G401.6 (cell line): Measurements from ENCODE around the gene ANO8.

Experiments used
- FAIRE-seq: peaks from 2 replicates; lab custom pipeline; 2012; peaks lifted over from hg19 to GRCh38; lab: Jason Lieb, UNC

Gene ANO8

DNA sequence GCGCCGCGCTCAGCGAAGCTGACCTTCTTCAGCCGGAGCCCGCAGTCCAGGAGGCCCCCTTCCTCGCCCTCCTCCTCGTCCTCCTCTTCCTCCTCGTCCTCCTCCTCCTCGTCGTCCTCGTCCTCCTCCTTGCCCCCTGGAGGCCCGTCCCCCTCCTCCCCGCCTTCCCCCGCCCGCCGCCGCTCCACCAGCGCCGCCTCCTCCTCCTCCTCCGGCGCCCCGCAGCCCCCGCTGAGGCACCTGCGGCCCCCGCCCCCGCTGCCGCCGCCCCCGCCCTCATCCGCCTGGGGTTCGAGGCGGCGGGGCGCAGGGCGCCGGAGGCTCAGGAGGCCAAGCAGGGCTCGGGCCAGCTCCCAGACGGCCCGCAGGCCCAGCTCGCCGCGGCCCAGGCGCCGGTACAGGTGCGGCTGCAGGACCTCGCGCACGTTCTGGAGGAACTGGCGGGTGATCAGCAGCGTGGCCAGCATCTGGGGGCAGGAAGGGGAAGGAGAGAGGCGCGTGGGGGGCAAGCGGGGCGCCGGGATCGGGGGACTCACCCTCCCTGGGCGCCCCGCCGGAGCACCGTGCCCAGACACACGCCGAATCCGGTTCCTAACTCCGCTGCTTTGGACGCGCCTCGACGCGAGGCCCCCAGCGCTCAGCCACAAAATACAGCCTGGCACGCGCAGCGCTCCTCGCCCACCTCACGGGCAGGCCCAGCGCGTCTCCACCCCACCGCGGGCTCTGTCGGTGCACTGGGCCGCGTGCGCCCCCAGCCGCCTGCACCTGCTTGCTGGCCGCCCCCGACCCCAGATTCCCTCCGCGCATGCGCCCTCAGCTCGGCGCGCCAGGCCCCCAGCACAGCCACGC, 5.9 kb downstream of the ANO8 start:
- FAIRE-seq, result no peak

DNA sequence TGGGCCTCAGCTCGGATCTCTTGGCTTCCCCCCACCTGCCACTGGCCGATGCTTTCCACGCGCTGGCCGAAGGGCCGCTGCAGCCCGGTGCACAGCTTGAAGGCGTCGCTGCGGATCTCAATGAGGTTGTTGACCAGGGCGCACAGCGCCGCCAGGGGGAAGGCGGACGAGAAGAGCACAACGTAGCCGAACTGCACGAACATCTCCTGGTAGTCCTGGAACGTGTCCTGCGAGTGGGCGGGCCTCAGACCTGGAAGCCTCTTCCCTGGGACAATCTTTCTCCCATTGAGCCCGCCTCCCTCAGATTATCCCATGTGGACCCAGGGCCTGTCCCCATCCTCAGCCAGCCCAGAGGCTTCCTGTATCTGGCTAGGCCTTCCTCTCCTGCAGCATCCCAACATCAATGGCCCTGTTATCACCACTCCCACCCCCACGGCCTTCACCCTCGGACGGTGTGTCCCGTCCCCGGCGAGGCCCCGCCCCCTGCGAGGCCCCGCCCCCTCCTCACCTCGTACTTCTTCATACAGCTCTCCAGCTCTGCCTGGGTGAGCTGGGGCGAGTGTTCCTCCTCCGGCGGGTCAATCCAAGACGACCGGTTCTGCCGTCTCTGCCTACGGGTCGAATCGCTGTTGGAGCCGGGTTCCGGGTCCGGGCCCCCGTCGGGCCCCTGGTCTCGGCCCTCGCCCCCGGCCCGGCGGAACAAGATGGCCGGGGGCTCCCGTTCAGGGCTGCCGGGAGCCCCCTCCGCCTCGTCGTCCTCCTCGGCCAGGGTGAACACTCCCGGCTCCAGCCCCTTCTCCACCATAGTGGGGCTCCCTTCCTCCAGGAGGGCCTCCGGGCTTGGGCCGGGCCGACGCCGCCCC, 6.8 kb downstream of the ANO8 start:
- peak; percentile 78 for FAIRE-seq

DNA sequence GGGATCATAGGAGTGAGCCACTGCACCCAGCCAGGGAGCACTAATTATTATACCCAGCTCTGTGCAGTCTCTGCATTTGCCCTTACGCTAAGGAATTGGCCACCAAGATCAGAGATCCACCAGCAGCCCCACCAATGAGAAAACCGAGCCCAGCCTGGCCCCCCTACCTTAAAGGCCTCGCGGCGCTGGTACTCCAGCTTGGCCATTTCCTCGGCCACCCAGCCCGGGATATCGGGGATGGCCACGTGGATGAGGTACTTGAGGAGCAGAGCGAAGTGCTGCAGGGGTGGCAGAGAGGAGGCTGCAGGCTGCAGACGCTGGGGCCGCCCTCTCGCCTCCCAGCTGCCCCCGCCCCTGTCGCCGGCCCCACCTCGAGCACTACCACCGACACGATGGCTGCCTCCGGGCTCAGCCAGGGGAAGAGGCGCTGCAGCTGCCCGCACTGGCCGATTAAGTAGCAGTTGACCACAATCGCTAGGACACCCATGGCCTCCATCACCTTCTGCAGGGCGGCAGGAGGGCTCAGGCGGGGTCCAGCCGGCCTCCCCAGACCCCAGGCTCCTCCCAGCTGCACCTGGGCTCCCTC, 7.5 kb downstream of the ANO8 start:
- FAIRE-seq, result no peak

DNA sequence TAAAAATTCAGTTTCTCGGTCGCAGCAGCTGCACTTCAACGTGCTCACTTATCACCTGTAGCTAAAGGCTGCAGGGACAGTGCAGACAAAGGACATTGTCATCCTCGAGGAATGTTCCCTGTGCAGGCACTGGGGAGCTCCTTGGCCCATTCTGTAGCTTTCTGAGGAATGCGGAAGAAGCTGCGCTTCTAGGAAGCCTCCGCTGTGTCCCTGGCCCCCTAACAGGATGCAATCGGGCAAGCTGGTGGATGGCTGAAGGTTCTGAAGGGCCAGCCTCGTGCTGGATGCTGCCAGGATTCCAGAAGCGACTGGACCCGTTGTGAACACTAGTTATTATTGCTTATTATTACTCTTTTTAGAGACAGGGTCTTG, 8.1 kb downstream of the ANO8 start:
- FAIRE-seq, result no peak

DNA sequence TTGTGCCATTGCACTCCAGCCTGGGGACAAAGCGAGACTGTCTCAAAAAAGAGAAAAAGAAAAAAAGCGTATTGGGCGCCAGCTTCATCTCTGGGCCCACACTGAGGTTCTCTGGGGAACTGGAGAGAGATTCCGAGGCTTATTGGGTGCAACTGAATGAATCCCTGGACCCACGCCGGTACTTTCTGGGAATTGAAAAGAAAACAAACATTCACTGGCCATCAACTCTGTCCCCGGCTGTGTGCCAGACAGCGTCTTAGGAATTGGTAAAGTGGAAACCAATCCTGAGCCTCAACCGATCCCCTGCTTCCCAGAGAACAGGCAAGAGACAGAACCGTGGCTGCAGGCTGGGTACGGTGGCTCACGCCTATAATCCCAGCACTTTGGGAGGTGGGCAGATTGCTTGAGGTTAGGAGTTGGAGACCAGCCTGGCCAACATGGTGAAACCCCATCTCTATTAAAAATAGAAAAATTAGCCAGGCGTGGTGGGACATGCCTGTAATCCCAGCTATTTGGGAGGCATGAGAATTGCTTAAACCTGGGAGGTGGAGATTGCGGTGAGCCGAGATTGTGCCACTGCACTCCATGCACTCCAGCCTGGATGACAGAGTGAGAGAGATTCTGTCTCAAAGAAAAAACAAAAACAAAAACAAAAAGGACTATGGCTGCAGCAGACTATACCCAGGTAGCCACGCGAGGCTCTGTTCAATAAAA, 8.6 kb downstream of the ANO8 start:
- FAIRE-seq, result no peak

DNA sequence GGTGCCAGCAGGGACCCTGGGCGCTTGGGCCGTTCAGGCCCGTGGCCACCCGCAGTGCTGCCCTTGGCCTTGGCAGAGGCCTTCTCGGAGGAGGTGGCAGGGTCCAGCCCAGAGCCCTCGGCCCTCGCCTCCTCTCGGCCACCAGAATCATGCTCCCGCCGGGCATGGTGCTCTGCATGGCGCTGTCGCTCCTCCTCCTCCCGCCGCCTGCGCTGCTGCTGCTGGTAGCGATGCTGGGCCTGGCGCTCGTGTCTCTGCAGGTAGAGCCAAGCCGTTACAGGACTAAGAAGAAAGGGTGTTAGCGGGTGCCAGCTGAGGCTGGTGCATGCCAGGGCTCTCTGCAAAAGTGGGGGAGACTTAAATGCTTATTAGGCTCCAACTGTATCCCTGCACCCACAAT, 9.5 kb downstream of the ANO8 start:
- FAIRE-seq, result no peak

DNA sequence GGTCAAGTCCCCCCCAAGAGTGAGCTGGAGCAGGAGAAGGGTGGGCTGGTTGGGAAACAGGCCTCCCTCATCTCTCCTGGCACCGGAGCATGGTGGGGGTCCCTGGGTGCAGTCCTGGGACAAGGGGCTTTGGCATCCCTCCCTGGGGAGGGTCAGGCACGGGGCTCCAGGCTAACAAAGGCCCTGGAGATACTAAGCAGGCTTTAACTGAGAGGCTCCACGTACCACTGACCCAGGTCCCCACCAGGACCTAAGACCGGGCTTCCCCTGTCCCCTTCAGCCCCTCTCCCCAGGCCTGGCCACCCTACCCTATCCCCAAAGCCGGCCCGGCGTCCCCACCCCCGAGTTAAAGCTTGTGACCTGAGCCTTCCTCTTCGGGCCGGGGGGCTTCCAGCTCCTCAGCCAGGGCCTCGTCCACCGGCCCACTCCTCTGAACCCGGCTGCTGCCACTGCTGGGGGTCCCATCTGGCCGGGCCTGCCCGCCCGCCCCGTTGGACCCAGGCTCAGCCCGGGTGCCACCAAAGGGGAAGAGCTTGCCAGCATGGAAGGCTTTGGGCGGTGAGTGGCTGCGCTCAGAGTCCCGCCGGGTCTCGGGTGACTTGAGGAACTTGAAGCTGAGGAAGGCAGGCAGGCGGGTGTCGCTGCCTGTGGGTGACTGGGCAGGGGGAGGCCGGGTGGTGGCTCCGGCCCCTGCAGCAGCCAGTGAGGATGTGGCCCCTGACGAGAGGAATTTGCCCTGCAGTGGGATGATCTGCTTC, 10.1 kb downstream of the ANO8 start:
- FAIRE-seq, result no peak

DNA sequence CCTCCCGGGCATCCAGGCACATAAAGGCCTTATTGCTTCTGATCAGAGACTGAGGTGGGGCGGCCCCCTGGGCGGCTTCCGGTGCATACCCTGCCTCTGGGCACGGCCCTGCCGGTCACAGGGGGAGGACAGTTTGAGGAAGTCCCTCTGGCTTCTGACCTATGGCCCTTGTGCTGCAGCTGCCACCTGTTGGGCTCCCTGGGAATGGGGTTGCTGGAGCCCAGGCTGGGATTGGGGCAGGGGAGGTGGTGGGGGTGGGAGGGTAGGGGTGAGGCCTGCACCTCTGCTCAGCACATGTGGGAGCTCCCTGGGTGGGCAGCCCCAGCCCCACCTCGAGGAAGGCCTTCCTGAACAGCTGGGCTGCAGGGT, 10.7 kb downstream of the ANO8 start:
- no peak for FAIRE-seq

DNA sequence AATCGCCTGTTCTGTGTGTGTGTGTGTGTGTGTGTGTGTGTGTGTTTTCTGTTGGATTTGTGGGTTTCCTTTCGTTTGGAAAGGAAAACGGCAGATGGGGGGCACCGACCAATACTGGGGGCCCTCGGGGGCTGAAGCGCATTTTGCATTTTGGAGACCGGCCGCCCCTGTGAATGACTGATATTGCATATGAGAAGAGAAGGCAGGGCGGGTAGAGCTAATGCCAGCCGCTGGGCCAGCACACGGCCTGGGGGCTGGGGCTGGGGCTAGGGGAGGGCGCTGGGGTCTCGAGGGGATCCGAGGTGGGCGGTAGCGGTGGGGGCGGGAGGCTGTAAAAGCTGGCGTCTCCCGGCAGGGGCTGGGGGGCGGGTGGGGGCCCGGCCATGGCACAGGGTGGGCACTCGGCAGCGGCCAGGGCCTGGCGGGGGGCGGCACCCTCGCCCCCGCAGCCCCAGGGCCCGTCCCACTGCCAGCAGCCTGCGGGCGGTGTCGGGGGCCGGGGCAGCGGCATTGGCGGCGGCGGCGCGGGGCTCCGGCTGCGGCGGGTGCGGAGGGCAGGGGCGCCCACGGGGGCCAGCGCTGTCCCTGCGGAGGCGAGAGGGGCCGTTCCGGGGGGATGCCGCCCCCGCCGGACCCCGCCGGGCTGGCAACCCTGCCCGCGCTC, 11.2 kb downstream of the ANO8 start:
- FAIRE-seq, result no peak

DNA sequence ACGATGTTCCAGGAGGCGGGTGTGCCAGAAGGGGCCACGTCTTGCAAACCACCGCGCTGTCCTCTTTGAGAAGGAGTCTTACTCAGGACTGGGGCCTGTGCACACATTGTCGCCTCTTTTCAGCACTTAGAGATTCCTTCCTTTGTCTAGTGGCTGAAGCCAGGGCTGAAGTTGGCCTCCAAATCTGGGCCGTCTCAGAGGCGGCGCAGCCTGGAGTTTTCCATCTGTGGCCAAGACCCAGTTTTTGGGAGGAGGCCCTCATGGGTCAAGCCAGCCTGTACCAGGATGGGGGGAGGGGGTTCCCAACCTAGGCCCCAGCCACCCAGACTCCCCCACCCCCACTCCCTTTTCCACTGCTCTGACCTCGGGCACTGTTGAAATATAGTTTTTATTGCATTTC, 11.8 kb downstream of the ANO8 start:
- FAIRE-seq, result no peak

DNA sequence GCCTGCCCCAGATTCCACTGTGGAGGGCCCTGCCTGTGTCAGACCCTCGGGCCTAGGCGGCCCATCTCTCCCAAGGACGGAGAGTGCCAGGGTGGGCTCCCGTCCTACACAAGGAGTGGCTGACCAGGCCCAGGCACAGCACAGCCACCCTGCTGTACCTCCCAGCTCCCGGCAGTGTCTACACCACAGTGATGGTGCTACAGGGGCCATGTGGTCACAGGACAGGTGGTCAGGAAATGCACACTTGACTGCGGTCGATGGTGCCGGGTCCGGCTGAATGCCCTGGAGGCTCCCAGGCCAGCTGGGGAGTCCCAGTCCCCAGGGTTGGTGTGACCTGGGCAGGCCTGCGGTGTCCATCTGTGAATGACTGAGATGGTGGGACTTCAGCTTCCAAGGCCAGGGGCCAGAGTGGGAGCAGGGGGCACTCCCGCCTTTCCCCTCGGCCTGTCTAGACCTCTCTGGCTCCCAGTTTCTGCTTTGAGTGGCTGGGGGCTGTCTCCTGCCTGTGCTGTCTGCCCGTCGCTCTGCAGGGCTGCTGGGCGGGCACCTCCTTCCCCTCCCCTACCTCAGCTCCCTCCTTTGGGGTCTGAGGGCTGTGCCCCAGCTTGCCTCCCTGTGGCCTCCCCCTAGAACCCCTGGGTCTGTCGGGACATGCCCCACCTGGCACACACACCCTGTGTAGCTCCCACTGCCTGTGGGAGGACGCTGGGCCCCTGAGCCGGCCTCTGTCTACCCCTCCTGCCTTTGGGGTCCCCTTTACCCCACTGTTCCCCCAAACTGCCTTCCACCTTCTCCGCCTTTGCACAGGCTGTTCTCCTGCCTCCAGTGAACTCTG, 12.8 kb downstream of the ANO8 start:
- FAIRE-seq, result no peak

DNA sequence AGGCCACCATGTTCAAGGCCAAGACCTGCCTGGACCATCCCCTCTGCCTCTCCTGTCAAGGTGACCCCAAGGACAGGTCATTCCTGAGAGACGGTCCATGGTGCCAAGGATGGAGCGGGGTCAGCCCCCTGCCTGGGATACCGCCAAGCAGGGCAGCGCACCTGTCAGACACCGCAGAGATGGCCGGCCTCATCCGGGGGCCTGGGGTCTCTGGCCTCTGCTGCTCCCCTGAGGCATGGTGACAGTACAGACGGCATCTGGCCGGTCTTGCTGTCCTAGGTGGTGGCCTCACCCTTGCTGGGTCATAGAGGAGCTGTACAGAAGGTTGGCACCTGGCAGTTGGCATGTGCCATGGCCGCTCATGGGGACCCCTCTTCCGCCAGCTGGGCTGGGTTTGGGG, 14.2 kb downstream of the ANO8 start:
- no peak for FAIRE-seq

DNA sequence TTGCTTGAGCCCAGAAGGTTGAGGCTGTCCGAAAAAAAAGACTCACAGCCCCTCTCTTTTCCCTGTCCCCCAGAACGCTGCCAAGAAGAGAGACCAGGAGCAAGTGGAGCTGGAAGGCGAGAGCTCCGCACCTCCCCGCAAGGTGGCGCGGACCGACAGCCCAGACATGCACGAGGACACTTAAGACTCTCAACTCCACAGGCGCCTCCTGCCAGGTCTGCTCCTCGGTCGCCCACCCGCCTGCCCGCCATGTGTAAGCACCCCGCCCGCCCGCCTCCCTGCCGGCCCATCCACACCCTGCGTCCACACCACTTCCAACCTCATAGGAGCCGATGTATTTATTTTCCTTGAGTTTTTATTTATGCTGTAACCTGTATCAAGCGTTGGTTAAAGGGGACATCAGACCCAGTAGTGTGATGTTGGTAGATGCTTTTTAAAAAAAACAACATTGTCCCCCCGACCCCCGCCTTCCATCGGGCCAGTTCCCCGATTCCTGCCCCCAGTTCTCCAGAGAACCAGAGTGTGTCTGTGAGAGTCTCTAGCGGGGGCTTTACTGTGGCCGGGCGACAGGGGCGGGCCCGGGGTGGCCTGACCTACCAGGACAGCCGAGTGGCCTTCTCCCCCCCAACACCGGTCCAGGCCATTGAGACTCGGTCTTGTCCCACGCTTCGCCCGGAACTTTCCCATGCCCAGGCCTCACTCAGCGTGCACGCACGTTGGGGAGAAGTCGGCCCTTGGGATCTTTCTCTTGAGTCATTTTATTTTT, 15.0 kb downstream of the ANO8 start:
- no peak for FAIRE-seq

DNA sequence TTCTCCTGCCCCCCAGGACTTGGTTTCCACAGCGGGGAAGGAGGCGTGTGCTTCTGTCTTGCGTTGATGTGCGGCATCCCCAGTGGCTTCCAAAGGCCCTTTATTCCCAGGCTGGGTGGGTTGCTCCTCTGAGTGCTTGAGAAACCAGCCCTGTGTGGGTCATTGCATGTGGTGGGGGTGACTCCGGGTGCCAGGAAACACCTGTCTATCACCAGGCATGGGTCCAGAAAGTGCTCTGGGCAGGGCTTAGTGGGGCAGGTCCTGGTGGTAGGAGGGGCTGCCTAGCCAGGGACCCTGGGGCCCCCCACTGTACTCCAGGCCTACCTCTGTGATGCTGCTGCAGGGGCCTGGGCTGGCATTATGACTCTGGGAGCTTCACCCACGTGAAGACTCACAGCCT, 15.7 kb downstream of the ANO8 start:
- no peak for FAIRE-seq

DNA sequence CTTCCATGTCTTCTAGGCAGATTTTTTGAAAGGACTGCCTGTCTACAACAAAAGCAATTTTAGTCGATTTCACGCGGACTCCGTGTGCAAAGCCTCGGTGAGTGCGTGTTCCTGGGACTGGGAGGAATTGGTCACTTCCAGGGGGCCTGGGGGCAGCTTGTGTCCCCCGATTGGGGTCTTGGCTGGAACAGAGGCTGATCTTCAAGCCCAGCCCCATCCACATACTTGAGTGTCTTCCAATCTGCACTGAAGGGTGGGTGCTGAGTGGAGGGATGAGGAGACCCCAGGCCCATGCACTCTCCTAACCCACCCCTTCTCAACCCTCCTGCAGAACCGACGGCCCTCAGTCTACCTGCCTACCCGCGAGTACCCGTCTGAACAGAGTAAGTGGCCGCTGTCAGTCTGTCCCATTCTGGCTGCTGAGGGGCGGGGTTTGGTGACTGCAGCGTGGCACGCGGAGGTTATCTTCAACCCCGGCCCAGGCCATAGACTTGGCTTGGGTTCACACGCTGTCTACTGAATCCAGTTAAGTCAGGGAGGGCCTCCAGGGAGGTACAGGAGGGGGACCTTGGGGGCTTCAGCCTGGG, 20.6 kb downstream of the ANO8 start:
- FAIRE-seq, result no peak

DNA sequence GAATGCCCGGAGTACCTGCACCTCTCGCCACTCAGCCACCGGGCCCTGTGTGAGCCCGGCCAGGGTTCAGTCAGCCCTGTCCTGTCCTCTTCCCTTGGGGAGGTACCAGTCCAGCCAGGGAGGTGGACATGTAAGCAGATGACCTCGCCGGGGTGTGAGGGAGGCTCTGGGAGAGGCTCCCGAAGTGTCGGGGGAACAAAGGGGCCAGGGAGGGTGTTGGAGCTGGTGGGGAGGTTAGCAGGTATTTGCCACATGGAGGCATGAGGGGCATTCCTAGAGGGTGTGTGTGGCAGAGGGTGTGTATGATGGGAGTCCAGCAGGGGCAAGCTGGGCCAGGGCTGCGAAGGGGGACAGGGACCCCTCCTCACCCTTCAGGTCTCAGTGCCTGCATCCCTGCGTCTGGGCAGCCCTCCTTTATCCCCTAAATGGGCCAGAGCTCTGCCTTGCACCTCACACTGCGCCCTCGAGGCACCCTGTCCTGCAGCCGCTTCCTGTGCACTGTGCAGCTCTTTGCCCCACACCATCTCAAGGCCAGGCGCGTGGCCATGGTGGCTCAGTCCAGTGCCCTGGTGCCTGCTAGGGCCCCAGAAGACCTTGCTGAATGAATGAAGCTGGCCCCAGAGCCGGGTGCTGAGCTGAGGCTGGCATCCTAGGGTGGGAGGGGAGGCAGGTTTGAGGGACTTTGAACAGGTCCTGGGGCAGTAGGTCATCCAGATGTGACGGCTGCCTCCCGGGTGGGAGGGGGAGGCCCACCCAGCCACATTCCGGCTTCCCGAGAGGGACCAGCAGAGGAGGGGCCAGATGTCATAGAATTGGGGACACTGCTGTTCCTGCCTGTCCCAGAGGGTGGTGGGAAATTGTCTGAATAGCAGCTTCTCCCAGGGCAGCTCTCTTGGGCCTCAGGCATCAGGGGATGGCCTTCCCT, 22.2 kb downstream of the ANO8 start:
- FAIRE-seq, result no peak

DNA sequence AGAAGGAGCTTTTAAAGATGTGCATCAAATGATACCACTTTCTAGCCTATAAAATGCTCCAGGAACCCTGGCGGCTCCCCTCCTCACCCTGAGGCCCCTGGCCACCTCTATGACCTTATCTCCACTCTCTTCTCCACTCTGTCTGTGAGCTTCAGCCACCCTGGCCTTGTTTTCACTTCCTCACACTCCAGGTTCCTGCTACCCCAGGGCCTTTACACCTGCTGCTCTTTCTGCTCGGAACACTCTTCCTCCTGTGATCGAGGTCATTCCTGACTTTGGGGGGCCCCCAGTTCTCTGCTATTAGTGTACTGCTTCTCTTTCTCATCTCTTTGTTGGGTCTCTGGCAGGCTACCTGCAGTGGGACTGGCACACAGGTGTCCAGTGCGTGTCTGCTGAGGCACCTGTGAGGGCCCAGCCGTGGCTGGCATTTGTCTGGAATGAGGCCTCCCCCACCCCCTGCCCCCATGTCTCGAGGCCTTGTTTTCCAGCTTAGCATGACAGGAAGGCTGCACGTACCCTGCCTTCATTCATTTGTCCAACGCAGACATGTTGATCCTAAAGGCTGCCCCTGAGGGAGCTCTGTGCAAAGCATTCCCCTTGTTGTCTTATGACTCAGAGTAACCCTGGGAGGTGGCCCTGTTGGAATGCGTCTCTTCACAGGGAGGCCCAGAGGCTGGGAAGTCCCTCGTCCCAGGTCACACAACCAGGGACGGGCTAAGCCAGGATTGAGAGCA, 23.0 kb downstream of the ANO8 start:
- FAIRE-seq, result peak; percentile 83
